OCI-LY7 (cell line): Measurements from ENCODE around the gene DDX51.

Source experiments
- EZH2phosphoT487 ChIP-seq: fragments of 200-600 bp; sonication (generic); IDR thresholded peaks from 2 replicates; pipeline ENCODE4 v1.6.1; 2018; ENCODE audit warnings: low read depth, borderline replicate concordance, mild to moderate bottlenecking, mixed run types, antibody characterized with exemption, low read length, moderate library complexity, mixed read lengths
- TF ChIP-seq, protein P1 (sequence below): fragments of 200-600 bp; sonication (generic); conservative IDR thresholded peaks from 2 replicates; pipeline ENCODE4 v1.5.1; 2014; ENCODE audit warnings: mild to moderate bottlenecking, antibody characterized with exemption, low read length, moderate library complexity, mixed read lengths

DNA sequence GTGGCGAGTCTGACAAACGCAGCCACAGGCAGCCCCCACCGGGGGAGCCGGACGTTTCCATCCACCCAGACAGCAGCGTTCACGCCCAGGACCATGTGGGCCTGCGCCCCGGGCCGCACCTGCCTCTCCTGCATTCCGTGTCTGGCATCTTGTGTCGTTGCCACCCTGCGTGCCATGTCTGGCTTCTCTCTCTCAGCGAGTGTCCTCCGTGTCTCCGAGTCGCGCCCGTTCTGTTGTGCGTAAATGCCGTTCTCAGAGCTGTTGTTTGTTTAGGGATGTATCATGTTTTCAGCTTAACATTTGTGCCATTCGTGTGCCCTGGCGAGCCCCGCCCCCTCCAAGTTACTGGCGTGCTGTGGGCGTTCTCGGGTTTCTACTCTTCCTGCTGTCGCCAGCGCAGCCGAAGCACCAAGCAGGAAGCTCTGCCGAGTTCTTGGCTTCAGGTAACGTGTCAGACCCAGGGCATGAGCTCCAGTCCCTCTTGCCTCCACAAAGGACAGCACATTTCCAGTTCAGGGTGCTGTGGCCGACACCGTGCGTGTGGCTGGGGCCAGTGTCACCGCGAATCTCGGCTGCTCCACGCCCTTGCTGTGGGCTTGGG is 34.8 kb upstream of the DDX51 start:
- TF ChIP-seq, protein P1, sequence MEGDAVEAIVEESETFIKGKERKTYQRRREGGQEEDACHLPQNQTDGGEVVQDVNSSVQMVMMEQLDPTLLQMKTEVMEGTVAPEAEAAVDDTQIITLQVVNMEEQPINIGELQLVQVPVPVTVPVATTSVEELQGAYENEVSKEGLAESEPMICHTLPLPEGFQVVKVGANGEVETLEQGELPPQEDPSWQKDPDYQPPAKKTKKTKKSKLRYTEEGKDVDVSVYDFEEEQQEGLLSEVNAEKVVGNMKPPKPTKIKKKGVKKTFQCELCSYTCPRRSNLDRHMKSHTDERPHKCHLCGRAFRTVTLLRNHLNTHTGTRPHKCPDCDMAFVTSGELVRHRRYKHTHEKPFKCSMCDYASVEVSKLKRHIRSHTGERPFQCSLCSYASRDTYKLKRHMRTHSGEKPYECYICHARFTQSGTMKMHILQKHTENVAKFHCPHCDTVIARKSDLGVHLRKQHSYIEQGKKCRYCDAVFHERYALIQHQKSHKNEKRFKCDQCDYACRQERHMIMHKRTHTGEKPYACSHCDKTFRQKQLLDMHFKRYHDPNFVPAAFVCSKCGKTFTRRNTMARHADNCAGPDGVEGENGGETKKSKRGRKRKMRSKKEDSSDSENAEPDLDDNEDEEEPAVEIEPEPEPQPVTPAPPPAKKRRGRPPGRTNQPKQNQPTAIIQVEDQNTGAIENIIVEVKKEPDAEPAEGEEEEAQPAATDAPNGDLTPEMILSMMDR: no peak; the same call in 1 of the 2 replicates
- TF ChIP-seq EZH2phosphoT487: no peak
